ENCODE measurements around the gene CXCL14.

CXCL14 gene

GRCh38 chr5:135553688-135554462 lies 24.9 kb downstream of the CXCL14 start:
- TF ChIP-seq POU2F2 (IDR thresholded peaks at IDR 0.05; ENCODE audit: low read depth, low read length), result no peak
- no peak for TF ChIP-seq SPI1 (IDR thresholded peaks at IDR 0.05; ENCODE audit: low read depth, low read length)
- TF ChIP-seq TAF1 (IDR thresholded peaks at IDR 0.05; ENCODE audit: low read depth, low read length), result no peak
- FAIRE-seq, result no peak
- DNase-seq (ENCODE audit: insufficient read length, low spot score), result no peak

DNA sequence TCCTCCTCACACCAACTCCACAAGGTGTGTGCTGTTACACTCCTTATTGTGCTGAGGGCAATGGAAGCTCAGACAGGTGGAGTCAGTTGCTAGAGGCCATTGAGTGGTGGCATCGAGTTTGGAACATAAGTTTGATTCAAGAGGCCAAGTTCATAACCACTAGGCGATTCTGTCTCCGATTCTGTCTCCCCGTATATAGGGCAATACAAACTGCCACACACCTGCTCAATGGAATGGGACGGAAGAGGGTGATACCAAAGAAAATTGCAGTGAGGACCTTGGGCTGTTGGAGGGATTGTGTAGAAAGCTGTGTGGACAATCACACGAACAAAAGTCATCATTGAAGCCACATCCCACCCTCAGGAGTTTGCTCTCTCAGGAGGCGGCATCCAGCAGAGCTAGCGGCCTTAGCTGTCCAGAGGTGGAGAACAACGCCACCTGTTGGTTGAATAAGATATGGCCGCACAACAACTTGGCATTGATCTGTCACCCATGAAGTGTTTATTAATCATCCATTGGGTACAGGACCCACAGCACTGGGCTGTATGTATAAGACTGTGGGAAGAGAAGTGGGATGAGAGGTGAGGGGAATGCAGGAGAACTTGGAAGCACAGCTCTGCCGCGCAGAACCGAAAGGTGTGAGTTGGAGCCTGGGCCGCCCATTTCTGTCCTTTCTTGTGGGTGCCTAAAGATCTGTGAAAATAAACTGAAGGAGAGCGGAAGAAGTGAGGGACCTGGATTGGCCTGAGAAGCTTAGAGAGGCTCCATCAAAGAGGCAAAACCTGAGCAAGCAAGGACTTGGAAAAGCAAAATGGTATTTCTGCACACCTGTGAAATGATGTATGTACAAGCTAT lies 27.0 kb downstream of the CXCL14 start:
- peak; percentile 45 for DNase-seq (ENCODE audit: insufficient read length, low spot score)
- peak; percentile 90 for FAIRE-seq
- no peak for TF ChIP-seq PAX5 (IDR thresholded peaks at IDR 0.05; ENCODE audit: insufficient read depth, low read length, severe bottlenecking)
- TF ChIP-seq SPI1 (IDR thresholded peaks at IDR 0.05; ENCODE audit: low read depth, low read length), result no peak
- no peak for TF ChIP-seq TAF1 (IDR thresholded peaks at IDR 0.05; ENCODE audit: low read depth, low read length)
- no peak for TF ChIP-seq POLR2A (IDR thresholded peaks at IDR 0.05; ENCODE audit: low read depth, low read length)
- TF ChIP-seq POU2F2 (IDR thresholded peaks at IDR 0.05; ENCODE audit: low read depth, low read length), result no peak

GRCh38 chr5:135549413-135549812 lies 29.4 kb downstream of the CXCL14 start:
- TF ChIP-seq POU2F2 (IDR thresholded peaks at IDR 0.05; ENCODE audit: low read depth, low read length) (no peak), POLR2AphosphoS5 (IDR thresholded peaks at IDR 0.05; ENCODE audit: low read depth, low read length) (no peak), POLR2A (IDR thresholded peaks at IDR 0.05; ENCODE audit: low read depth, low read length) (no peak), PAX5 (IDR thresholded peaks at IDR 0.05; ENCODE audit: insufficient read depth, low read length, severe bottlenecking) (no peak), SPI1 (IDR thresholded peaks at IDR 0.05; ENCODE audit: low read depth, low read length) (no peak), TAF1 (IDR thresholded peaks at IDR 0.05; ENCODE audit: low read depth, low read length) (no peak)
- FAIRE-seq (no peak), DNase-seq (ENCODE audit: insufficient read length, low spot score) (no peak)

DNA sequence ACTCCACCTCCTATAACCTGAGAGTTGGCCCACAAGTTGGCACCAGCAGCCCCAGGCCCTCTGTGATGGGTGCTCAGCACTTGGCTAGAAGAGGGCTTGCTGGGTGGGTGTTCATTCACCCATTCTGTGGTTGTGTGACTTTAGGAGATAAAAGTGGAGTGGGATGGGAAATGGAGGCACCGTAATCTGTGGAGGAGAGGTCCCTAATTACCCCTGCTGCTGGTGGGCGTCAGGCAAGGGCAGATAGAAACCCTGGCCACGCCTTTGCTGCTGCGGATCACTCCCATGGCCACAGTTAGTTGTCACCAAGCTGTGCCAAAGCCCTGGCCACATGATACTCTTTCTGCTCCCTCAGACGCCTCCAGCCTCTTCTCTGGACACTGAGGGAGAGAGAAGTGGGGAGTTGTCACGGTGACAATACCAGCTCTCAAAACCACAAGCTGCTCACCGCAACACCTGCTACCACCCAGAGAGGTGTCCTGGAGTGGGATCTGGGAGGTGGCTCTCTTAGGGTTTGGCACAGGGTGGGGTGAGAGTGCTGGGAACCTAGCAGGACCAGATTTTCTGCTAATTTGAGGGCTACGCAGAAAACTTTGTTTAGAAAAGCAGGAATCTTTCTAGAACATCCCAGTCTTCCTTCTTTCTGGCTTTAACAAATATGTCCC lies 31.1 kb downstream of the CXCL14 start:
- FAIRE-seq (no peak), DNase-seq (ENCODE audit: insufficient read length, low spot score) (no peak)
- TF ChIP-seq PAX5 (IDR thresholded peaks at IDR 0.05; ENCODE audit: insufficient read depth, low read length, severe bottlenecking) (no peak), SPI1 (IDR thresholded peaks at IDR 0.05; ENCODE audit: low read depth, low read length) (no peak), TAF1 (IDR thresholded peaks at IDR 0.05; ENCODE audit: low read depth, low read length) (no peak), POU2F2 (IDR thresholded peaks at IDR 0.05; ENCODE audit: low read depth, low read length) (no peak), POLR2AphosphoS5 (IDR thresholded peaks at IDR 0.05; ENCODE audit: low read depth, low read length) (no peak), POLR2A (IDR thresholded peaks at IDR 0.05; ENCODE audit: low read depth, low read length) (no peak)

GRCh38 chr5:135546912-135547311 lies 31.9 kb downstream of the CXCL14 start:
- FAIRE-seq (no peak), DNase-seq (ENCODE audit: insufficient read length, low spot score) (no peak)
- no peak for TF ChIP-seq POLR2AphosphoS5 (IDR thresholded peaks at IDR 0.05; ENCODE audit: low read depth, low read length)
- no peak for TF ChIP-seq SPI1 (IDR thresholded peaks at IDR 0.05; ENCODE audit: low read depth, low read length)
- no peak for TF ChIP-seq TAF1 (IDR thresholded peaks at IDR 0.05; ENCODE audit: low read depth, low read length)
- TF ChIP-seq PAX5 (IDR thresholded peaks at IDR 0.05; ENCODE audit: insufficient read depth, low read length, severe bottlenecking), result no peak
- no peak for TF ChIP-seq POU2F2 (IDR thresholded peaks at IDR 0.05; ENCODE audit: low read depth, low read length)
- TF ChIP-seq POLR2A (IDR thresholded peaks at IDR 0.05; ENCODE audit: low read depth, low read length), result no peak

GRCh38 chr5:135546101-135546500 lies 32.7 kb downstream of the CXCL14 start:
- DNase-seq (ENCODE audit: insufficient read length, low spot score) (no peak), FAIRE-seq (no peak)
- TF ChIP-seq TAF1 (IDR thresholded peaks at IDR 0.05; ENCODE audit: low read depth, low read length) (no peak), POLR2A (IDR thresholded peaks at IDR 0.05; ENCODE audit: low read depth, low read length) (no peak), POLR2AphosphoS5 (IDR thresholded peaks at IDR 0.05; ENCODE audit: low read depth, low read length) (no peak), POU2F2 (IDR thresholded peaks at IDR 0.05; ENCODE audit: low read depth, low read length) (no peak), SPI1 (IDR thresholded peaks at IDR 0.05; ENCODE audit: low read depth, low read length) (no peak), PAX5 (IDR thresholded peaks at IDR 0.05; ENCODE audit: insufficient read depth, low read length, severe bottlenecking) (no peak)

- no peak for TF ChIP-seq PAX5 (IDR thresholded peaks at IDR 0.05; ENCODE audit: insufficient read depth, low read length, severe bottlenecking)
- no peak for TF ChIP-seq POLR2A (IDR thresholded peaks at IDR 0.05; ENCODE audit: low read depth, low read length)
- no peak for TF ChIP-seq SPI1 (IDR thresholded peaks at IDR 0.05; ENCODE audit: low read depth, low read length)
- no peak for TF ChIP-seq POU2F2 (IDR thresholded peaks at IDR 0.05; ENCODE audit: low read depth, low read length)
- no peak for TF ChIP-seq POLR2AphosphoS5 (IDR thresholded peaks at IDR 0.05; ENCODE audit: low read depth, low read length)
- no peak for TF ChIP-seq TAF1 (IDR thresholded peaks at IDR 0.05; ENCODE audit: low read depth, low read length)
- DNase-seq (ENCODE audit: insufficient read length, low spot score) (no peak), FAIRE-seq (no peak)
Measured at GRCh38 chr5:135545099-135545498, 33.7 kb downstream of the CXCL14 start.

- DNase-seq (ENCODE audit: insufficient read length, low spot score) (no peak), FAIRE-seq (peak; percentile 13)
- TF ChIP-seq POLR2AphosphoS5 (IDR thresholded peaks at IDR 0.05; ENCODE audit: low read depth, low read length) (no peak), SPI1 (IDR thresholded peaks at IDR 0.05; ENCODE audit: low read depth, low read length) (no peak), TAF1 (IDR thresholded peaks at IDR 0.05; ENCODE audit: low read depth, low read length) (no peak), POLR2A (IDR thresholded peaks at IDR 0.05; ENCODE audit: low read depth, low read length) (no peak), POU2F2 (IDR thresholded peaks at IDR 0.05; ENCODE audit: low read depth, low read length) (no peak), PAX5 (IDR thresholded peaks at IDR 0.05; ENCODE audit: insufficient read depth, low read length, severe bottlenecking) (no peak)
Measured at GRCh38 chr5:135543485-135544304, 35.1 kb downstream of the CXCL14 start.

Measured in GM12891 (cell line).